HG02840 (cell line): ENCODE data around the gene FEN1.

Source experiments
- ATAC-seq: cut with Tn5 transposase; IDR thresholded peaks from one replicate; pipeline ENCODE4 v1.9.1; 2021; ENCODE audit warnings: mild to moderate bottlenecking, moderate library complexity, moderate number of reproducible peaks; ENCODE audit not compliant: unreplicated experiment, low FRiP score

The FEN1 gene, protein sequence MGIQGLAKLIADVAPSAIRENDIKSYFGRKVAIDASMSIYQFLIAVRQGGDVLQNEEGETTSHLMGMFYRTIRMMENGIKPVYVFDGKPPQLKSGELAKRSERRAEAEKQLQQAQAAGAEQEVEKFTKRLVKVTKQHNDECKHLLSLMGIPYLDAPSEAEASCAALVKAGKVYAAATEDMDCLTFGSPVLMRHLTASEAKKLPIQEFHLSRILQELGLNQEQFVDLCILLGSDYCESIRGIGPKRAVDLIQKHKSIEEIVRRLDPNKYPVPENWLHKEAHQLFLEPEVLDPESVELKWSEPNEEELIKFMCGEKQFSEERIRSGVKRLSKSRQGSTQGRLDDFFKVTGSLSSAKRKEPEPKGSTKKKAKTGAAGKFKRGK

GRCh38 chr11:61792310-61793082 lies at the start of gene FEN1, which contains the start of gene TMEM258:
Gene FEN1 (plus strand): TSS chr11:61792911. CDS start chr11:61795362, 2,451 bp downstream.
Gene TMEM258 (minus strand): TSS chr11:61792599. CDS start chr11:61792558, 41 bp downstream.
- peak; percentile 80 for ATAC-seq

DNA sequence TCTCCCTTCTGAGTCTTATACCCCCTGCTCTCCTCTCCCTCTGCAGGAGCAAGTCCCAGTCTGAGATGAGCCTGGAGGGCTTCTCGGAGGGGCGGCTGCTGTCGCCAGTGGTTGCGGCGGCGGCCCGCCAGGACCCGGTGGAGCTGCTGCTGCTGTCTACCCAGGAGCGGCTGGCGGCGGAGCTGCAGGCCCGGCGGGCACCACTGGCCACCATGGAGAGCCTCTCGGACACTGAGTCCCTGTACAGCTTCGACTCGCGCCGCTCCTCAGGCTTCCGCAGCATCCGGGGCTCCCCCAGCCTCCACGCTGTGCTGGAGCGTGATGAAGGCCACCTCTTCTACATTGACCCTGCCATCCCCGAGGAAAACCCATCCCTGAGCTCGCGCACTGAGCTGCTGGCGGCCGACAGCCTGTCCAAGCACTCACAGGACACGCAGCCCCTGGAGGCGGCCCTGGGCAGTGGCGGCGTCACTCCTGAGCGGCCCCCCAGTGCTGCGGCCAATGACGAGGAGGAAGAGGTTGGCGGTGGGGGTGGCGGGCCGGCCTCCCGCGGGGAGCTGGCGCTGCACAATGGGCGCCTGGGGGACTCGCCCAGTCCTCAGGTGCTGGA lies 49.1 kb upstream of the FEN1 start:
- ATAC-seq = no peak

DNA sequence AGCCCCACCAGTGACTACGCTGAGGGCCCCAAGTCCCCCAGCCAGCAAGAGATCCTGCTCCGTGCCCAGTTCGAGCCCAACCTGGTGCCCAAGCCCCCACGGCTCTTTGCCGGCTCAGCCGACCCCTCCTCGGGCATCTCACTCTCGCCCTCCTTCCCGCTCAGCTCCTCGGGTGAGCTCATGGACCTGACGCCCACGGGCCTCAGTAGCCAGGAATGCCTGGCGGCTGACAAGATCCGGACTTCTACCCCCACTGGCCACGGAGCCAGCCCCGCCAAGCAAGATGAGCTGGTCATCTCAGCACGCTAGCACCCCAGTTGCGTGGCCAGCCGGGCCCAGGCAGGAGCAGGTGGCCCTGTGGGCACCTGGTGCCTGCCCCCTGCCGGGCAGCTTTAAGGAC lies 48.5 kb upstream of the FEN1 start:
- ATAC-seq = no peak

- no peak for ATAC-seq
These were observed 48.0 kb upstream of the FEN1 start for GRCh38 chr11:61744609-61745156.

DNA sequence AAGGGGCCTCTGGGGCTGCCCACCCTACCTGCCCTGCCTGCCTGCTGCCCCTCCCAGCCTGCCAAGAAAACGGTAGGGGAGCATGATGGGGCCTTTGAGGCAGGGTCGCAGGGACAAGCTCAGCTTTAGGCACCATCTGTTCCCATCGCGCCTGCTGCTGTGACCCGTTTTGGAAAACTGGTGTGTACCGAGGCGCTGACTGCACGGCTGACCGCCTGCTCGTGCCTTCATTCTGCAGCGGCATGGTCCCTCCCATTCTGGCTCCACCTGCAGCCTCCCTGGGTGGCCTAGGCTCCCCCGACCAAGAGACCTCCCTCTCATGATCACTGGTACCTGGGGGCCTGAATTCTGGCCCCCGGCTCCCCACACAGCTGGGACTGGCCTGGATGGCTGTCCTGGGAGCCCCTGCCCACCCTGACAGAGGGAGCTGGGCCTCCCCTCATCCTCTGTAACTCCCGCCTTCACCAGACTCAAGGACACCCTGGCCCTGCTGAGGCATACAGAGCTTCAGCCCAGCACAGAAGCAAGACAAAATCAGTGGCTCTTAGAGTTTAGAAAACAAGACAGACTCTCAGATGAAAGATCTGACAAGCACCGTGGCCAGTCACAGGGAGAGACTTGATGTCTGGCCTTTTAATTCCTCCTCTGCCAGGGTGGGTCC lies 46.8 kb upstream of the FEN1 start:
- ATAC-seq = no peak

DNA sequence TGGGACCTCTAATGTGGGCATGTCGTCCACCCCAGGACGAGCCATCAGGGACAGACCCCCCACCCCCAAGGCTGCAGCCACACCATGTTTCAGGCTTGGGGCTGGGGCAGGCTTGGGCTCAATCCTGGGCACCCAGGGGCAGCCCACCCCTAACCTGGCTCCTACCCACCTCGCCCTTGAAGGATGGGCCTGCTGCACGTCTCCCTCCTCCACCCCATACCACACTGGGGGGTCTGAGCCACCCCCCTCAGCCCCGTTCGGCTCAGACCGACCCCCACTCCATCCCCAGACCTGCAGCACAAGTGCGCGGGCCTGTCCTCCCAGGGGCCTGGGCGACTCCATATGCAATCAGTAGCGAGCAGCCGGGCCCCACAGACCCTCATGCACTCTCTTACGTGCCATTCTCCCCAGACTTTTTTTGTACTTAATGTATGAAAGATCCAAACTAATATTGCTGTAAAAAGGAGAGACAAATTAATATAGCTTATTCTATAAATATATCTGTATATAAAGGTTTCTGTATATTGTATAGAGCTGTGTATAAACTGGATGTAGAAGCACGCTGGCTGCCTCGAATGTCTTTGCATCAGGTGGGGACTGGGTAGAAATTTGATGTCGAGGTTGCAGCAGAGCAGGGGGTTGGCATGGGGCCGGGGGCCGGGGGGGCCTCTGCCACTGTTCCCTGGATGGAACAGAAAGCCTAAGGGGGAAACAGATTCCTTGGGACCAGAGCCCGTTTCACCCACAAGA lies 46.1 kb upstream of the FEN1 start:
- no peak for ATAC-seq

GRCh38 chr11:61747192-61747966 lies 45.3 kb upstream of the FEN1 start:
- ATAC-seq = no peak

- no peak for ATAC-seq
These were observed 44.8 kb upstream of the FEN1 start for GRCh38 chr11:61747967-61748285.

GRCh38 chr11:61749591-61750217 lies 43.0 kb upstream of the FEN1 start:
- no peak for ATAC-seq

GRCh38 chr11:61750631-61751273 lies 42.0 kb upstream of the FEN1 start:
- no peak for ATAC-seq

DNA sequence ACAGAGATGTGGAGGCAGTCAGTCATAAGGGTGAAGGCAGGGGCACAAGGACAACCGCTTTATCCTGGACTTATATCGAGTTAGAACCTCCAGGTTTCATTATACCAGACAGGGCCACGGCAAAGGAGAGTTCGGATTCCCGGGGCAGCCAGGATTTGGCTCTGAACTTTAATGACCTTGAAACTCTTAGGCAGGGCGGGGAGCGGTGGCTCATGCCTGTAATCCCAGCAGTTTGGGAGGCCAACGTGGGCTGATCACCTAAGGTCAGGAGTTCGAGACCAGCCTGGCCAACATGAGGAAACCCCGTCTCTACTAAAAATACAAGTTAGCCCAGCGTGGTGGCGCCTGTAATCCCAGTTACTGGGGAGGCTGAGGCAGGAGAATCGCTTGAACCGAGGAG lies 41.3 kb upstream of the FEN1 start:
- ATAC-seq = no peak

DNA sequence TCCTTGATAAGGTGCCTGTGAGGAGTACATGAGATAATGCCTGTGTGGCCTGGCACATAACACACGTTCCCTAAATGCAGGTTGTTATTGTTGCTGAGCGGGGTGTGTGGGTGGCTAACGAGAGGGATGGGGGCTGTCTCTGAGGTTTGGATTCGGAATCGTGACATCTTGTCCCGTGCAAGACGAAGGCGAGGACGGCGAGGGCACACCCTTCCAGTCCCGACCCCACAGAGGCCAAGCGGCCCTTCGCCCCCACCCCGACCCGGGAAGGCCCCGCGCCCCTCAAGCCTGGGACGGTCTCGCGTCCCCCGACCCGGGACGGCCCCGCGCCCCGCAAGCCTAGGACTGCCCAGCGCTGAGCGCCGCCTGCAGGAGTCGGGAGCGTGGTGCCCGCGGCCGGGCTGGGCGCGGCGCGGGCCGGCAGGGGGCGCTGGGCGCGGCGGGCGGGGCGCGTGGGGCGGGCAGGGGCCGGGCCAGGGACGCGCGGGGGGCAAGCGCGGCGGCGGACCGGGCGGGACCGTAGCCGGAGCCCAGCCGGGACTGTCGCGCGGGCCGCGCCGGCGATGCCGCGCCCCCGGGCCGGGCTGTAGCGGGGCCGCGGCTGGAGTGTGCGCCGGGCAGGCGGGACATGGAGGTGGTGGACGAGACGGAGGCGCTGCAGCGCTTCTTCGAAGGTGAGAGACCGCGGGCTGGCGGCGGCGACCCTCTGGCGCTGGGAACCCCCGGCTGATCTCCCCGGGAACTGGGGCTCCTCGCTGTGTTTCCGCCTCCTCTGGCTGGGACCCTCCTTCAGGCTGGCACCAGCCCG lies 40.4 kb upstream of the FEN1 start, which contains the start of gene MYRF:
Gene MYRF, plus strand, starts transcription at position 520 of the 808 bp plus-strand sequence. Its CDS starts 109 bp downstream, at position 629.
- no peak for ATAC-seq

- ATAC-seq = no peak
These were observed 39.7 kb upstream of the FEN1 start for GRCh38 chr11:61752925-61753521.

DNA sequence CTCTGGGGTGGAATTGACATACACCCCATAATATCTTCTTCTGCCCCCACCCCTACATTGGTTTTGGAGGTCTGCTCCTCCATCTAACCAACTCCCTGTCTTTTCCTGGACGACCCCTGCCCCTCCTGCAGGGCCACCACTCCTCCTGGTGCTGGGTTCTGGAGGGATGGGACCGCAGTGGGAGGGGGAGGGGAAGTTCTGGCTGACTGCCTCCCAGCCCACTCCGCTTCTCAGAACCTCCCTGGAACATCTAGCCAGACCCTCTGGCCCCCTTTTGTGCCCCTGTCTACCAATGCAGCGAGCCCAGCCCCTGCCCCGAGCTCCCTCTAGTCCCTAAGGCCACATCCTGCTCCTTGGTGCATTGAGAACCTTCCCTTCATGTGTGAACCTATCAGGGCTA lies 39.0 kb upstream of the FEN1 start:
- ATAC-seq = no peak

DNA sequence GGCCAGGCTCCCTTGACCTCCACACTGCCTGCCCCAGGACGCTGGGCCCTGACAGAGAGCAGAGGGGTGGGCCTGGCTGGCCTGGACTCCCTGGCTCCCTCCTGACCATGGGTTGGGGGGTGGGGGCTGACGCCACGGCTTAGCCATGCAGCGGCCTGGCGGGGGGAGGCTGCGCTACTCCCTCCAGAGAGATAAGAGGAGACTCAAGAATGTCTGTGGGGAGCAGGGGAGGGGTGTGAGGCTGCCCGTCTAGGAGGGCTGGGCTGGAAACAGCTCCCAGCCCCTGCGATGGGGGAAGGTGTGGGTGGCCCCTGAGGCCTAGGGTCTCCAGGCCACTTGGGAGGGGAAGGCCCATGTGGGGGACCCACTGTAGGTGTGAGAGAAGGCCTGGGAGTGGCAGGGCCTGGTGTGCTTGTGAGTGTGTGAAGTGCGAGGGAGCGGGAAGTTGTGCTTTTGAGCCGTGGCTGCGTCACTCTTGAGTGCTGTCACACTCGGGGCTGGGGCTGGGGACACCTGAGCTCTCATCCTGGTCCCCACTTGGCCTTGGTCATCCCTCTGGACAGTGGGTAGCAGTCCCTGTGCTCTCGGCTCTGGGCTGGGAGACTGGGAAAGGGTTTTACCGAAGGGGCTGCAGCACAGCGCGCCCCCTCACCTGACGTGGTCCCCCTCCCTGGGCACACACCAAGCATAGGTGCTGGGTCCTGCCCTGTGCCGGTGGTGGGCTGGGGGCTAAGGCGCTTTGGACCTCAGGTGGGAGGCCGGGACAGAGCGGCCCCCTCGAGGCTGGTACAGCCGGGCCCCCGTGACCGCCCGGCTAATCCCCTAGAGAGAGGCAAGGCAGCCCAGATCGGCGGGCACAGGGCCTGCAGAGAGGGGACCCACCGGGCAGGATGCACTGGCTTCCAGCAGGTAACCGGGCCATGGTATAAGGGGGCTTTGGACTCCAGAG lies 37.9 kb upstream of the FEN1 start:
- no peak for ATAC-seq

DNA sequence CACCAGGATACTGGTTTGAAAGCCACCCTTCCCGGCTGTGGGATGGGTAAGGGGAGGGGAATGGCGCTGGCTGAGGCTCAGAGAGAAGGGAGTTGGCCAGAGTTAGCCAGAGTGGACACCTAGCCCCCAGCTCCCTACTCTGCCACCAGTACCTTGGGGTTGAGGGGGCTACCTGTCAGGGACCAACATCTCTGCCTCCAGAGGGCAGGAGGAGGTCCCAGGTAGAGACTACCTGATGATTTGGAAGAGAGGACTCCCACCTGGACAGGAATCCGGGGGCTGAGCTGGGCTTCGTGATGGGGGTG lies 36.6 kb upstream of the FEN1 start:
- no peak for ATAC-seq
